Osteocyte (in vitro differentiated cells): ENCODE measurements around the gene TMEM161B. TPM values are rescaled to one million over a fixed set of nuclear protein-coding genes. Genes with fewer than 3 reads are reported as not detected.

Experiments
- DNase-seq: peaks from one replicate; pipeline ENCODE4 v3.0.0; 2021; ENCODE audit warnings: mixed read lengths; ENCODE audit not compliant: unreplicated experiment; ENCODE audit errors: extremely low spot score
- H3K27ac Mint-ChIP-seq: one replicate; pipeline ENCODE4 v1.8.0; 2021; ENCODE audit warnings: mild to moderate bottlenecking, mixed read lengths; ENCODE audit not compliant: unreplicated experiment
- H3K27me3 Mint-ChIP-seq: one replicate; pipeline ENCODE4 v1.8.0; 2021; ENCODE audit warnings: mixed read lengths; ENCODE audit not compliant: unreplicated experiment
- H3K36me3 Mint-ChIP-seq: one replicate; pipeline ENCODE4 v1.8.0; 2021; ENCODE audit warnings: mixed read lengths; ENCODE audit not compliant: unreplicated experiment
- H3K4me1 Mint-ChIP-seq: one replicate; pipeline ENCODE4 v1.8.0; 2021; ENCODE audit warnings: mixed read lengths; ENCODE audit not compliant: unreplicated experiment
- H3K4me3 Mint-ChIP-seq: one replicate; pipeline ENCODE4 v1.8.0; 2021; ENCODE audit warnings: mild to moderate bottlenecking, moderate library complexity, mixed read lengths; ENCODE audit not compliant: unreplicated experiment
- H3K9me3 Mint-ChIP-seq: one replicate; pipeline ENCODE4 v1.8.0; 2021; ENCODE audit warnings: mixed read lengths; ENCODE audit not compliant: unreplicated experiment
- CTCF ChIP-seq: fragments of 200-600 bp; sonication (generic); IDR thresholded peaks from 2 replicates; pipeline ENCODE4 v1.5.0; 2021; ENCODE audit warnings: antibody characterized with exemption, mild to moderate bottlenecking, moderate library complexity
- total RNA-seq: library from RNA; stranded (reverse); gene quantifications from 2 replicates; pipeline ENCODE4 v1.2.1, GENCODE V29; 2021

The TMEM161B gene
- total RNA-seq, 1 donor from 2014 or later: 11.3 TPM

GRCh38 chr5:88235828-88236227 is 32.8 kb downstream of the TMEM161B start:
- Mint-ChIP-seq H3K36me3 (peaks cover 17% of the 10 kb centered on the region), H3K4me3 (no peak overlapping the region), H3K4me1 (no peaks in the 10 kb centered on the region), H3K27me3 (no peaks in the 10 kb centered on the region), H3K27ac (no peak overlapping the region), H3K9me3 (no peaks in the 10 kb centered on the region)
- no peak for TF ChIP-seq CTCF
- no peak for DNase-seq

- no peak for DNase-seq
- Mint-ChIP-seq H3K27me3 (no peaks in the 10 kb centered on the region), H3K9me3 (no peaks in the 10 kb centered on the region), H3K4me1 (no peaks in the 10 kb centered on the region), H3K27ac (no peak overlapping the region), H3K36me3 (peaks cover 17% of the 10 kb centered on the region), H3K4me3 (no peak overlapping the region)
- TF ChIP-seq CTCF: no peak
Measured at GRCh38 chr5:88235346-88235745, 33.3 kb downstream of the TMEM161B start.

GRCh38 chr5:88230546-88231066 is 38.0 kb downstream of the TMEM161B start:
- TF ChIP-seq CTCF: no peak
- DNase-seq: no peak
- Mint-ChIP-seq H3K27me3 (no peaks in the 10 kb centered on the region), H3K4me1 (no peaks in the 10 kb centered on the region), H3K4me3 (no peak overlapping the region), H3K27ac (no peak overlapping the region), H3K36me3 (peaks cover 9% of the 10 kb centered on the region), H3K9me3 (no peaks in the 10 kb centered on the region)

GRCh38 chr5:88226881-88227450 is 41.7 kb downstream of the TMEM161B start:
- TF ChIP-seq CTCF: no peak
- Mint-ChIP-seq H3K27ac (no peak overlapping the region), H3K4me3 (no peak overlapping the region), H3K9me3 (no peaks in the 10 kb centered on the region), H3K27me3 (no peaks in the 10 kb centered on the region), H3K4me1 (no peaks in the 10 kb centered on the region), H3K36me3 (peaks cover 11% of the 10 kb centered on the region)
- no peak for DNase-seq

- Mint-ChIP-seq H3K9me3 (no peaks in the 10 kb centered on the region), H3K27ac (no peak overlapping the region), H3K4me1 (no peaks in the 10 kb centered on the region), H3K27me3 (no peaks in the 10 kb centered on the region), H3K4me3 (no peak overlapping the region), H3K36me3 (peaks cover 36% of the 10 kb centered on the region)
- TF ChIP-seq CTCF: no peak
- no peak for DNase-seq
Measured at GRCh38 chr5:88214655-88215054, 54.0 kb downstream of the TMEM161B start.
